ENCODE measurements around the gene SLC15A3. TPM values are rescaled to one million over a fixed set of nuclear protein-coding genes. Genes with fewer than 3 reads are reported as not detected.

SLC15A3 gene
- total RNA-seq, 1 experiment from 2014 or later: 0.43 TPM

DNA sequence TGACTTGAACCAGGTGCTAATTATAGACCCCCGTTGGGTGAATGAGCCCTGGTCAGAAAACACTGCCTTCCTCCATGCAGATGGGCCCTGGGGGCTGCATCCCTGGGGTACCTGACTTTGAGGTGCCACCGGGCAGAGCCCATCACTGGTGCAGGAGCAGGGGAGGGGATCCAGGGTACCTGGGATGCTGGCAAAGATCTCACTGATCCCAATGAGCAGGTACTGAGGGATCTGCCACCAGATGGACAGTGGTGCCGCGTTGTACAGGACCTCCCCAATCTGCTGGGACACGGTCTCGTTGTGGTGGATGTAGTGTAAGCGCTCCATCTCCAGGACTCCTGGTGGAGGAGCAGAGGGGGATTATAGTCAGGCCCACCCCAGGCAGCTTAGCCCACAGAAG lies 12.7 kb downstream of the SLC15A3 start:
- Histone ChIP-seq H3K9me3 (no peaks in the 10 kb centered on the region), H3K27me3 (replicated peaks; ENCODE audit: control insufficient read depth, insufficient read depth, low read length) (no peaks in the 10 kb centered on the region), H3K4me3 (ENCODE audit: low read depth, low read length) (no peak overlapping the region), H3K4me1 (no peaks in the 10 kb centered on the region; the same call in none of the 2 replicates), H3K36me3 (ENCODE audit: control insufficient read depth, insufficient read depth, low read length) (no peaks in the 10 kb centered on the region)
- ChIA-PET CTCF (interaction anchor here (1.0 kb wide), 1 partner anchor 356 kb away, joined by 3 read pairs; the partner anchor contains the start of gene VWCE), POLR2A (no interaction called here)
- Mint-ChIP-seq H3K4me3 (ENCODE audit: unreplicated experiment) (no peak overlapping the region), H3K4me1 (ENCODE audit: low read depth, unreplicated experiment) (peaks cover 13% of the 10 kb centered on the region), H3K27me3 (ENCODE audit: insufficient read depth, unreplicated experiment) (no peaks in the 10 kb centered on the region), H3K9me3 (ENCODE audit: unreplicated experiment) (no peaks in the 10 kb centered on the region), H3K36me3 (ENCODE audit: insufficient read depth, unreplicated experiment) (peaks cover 15% of the 10 kb centered on the region), H3K27ac (ENCODE audit: unreplicated experiment) (peak overlapping the region; percentile 28)
- intact Hi-C loops (cut with micrococcal nuclease; ENCODE audit: unreplicated experiment): no loop called here
- no peak for DNase-seq
- TF ChIP-seq CTCF (IDR thresholded peaks at IDR 0.05; ENCODE audit: insufficient read depth in 1 of 2, low read depth in 1 of 2, low read length in 1 of 2, severe bottlenecking in 1 of 2, unreplicated experiment in 1 of 2): no peak
- BruUV-seq (replicated peaks): no TSS peak

- no peak for DNase-seq
- Mint-ChIP-seq H3K9me3 (ENCODE audit: unreplicated experiment) (no peaks in the 10 kb centered on the region), H3K4me3 (ENCODE audit: unreplicated experiment) (no peak overlapping the region), H3K4me1 (ENCODE audit: low read depth, unreplicated experiment) (peaks cover 13% of the 10 kb centered on the region), H3K27ac (ENCODE audit: unreplicated experiment) (no peak overlapping the region), H3K27me3 (ENCODE audit: insufficient read depth, unreplicated experiment) (no peaks in the 10 kb centered on the region), H3K36me3 (ENCODE audit: insufficient read depth, unreplicated experiment) (peaks cover 15% of the 10 kb centered on the region)
- H3K4me3 ChIP-seq (ENCODE audit: low read depth, low read length): no peak overlapping the region
- intact Hi-C loops (cut with micrococcal nuclease; ENCODE audit: unreplicated experiment): no loop called here
- no peaks in the 10 kb centered on the region for H3K27me3 ChIP-seq (replicated peaks; ENCODE audit: control insufficient read depth, insufficient read depth, low read length)
- TF ChIP-seq CTCF (IDR thresholded peaks at IDR 0.05; ENCODE audit: insufficient read depth in 1 of 2, low read depth in 1 of 2, low read length in 1 of 2, severe bottlenecking in 1 of 2, unreplicated experiment in 1 of 2): no peak
- H3K9me3 ChIP-seq: no peaks in the 10 kb centered on the region
- POLR2A ChIA-PET: no interaction called here
- H3K36me3 ChIP-seq (ENCODE audit: control insufficient read depth, insufficient read depth, low read length): no peaks in the 10 kb centered on the region
- H3K4me1 ChIP-seq: no peaks in the 10 kb centered on the region; the same call in none of the 2 replicates
- CTCF ChIA-PET: no interaction called here
- no TSS peak for BruUV-seq (replicated peaks)
Measured at GRCh38 chr11:60938500-60938899, 13.5 kb downstream of the SLC15A3 start.

DNA sequence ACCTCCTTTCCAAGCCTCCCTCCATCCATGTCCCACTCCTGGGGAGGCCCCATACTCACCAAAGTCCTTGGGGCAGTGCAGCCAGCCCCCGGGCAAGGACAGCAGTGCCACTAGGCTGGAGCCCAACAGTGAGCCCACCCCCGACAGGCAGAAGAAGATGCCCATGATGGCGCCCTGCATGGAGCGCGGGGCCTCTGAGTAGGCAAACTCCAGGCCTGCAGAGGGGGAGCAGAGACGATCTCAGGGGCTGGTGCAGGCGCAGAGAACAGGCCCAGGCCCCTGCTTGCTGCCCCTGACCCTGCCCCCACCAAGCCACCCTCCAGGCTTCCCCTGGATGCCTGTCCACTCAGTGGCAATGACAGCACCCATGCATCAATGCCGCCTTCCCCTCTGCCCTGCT lies 14.2 kb downstream of the SLC15A3 start:
- H3K9me3 ChIP-seq: no peaks in the 10 kb centered on the region
- BruUV-seq (replicated peaks): no TSS peak
- H3K4me3 ChIP-seq (ENCODE audit: low read depth, low read length): no peak overlapping the region
- H3K4me1 Mint-ChIP-seq (ENCODE audit: low read depth, unreplicated experiment): peaks cover 13% of the 10 kb centered on the region
- intact Hi-C loops (cut with micrococcal nuclease; ENCODE audit: unreplicated experiment): no loop called here
- no peak for TF ChIP-seq CTCF (IDR thresholded peaks at IDR 0.05; ENCODE audit: insufficient read depth in 1 of 2, low read depth in 1 of 2, low read length in 1 of 2, severe bottlenecking in 1 of 2, unreplicated experiment in 1 of 2)
- no peak overlapping the region for H3K4me3 Mint-ChIP-seq (ENCODE audit: unreplicated experiment)
- DNase-seq: no peak
- ChIA-PET CTCF (no interaction called here), POLR2A (no interaction called here)
- H3K4me1 ChIP-seq: no peaks in the 10 kb centered on the region; the same call in none of the 2 replicates
- H3K9me3 Mint-ChIP-seq (ENCODE audit: unreplicated experiment): no peaks in the 10 kb centered on the region
- peaks cover 19% of the 10 kb centered on the region for H3K36me3 Mint-ChIP-seq (ENCODE audit: insufficient read depth, unreplicated experiment)
- no peak overlapping the region for H3K27ac Mint-ChIP-seq (ENCODE audit: unreplicated experiment)
- no peaks in the 10 kb centered on the region for H3K36me3 ChIP-seq (ENCODE audit: control insufficient read depth, insufficient read depth, low read length)
- no peaks in the 10 kb centered on the region for H3K27me3 Mint-ChIP-seq (ENCODE audit: insufficient read depth, unreplicated experiment)
- no peaks in the 10 kb centered on the region for H3K27me3 ChIP-seq (replicated peaks; ENCODE audit: control insufficient read depth, insufficient read depth, low read length)

Data from Caco-2 (cell line).